Stimulated activated CD8-positive, alpha-beta memory T cell treated with anti-CD3 and anti-CD28 coated beads, Interleukin-4, amount 100 ng/mL, for 4 hours (primary cell): ENCODE results near the gene CXCL14.

Experiments
- DNase-seq, 2 donors: peaks; one replicate each; pipeline ENCODE4 v3.0.0-alpha.2; 2020; ENCODE audit warnings: low read depth in 2 of 2, low spot score in 1 of 2

CXCL14 gene

GRCh38 chr5:135596788-135597187 lies 18.0 kb upstream of the CXCL14 start:
- no peak for DNase-seq

GRCh38 chr5:135596157-135596763 lies 17.5 kb upstream of the CXCL14 start:
- DNase-seq = no peak

GRCh38 chr5:135594416-135594960 lies 15.7 kb upstream of the CXCL14 start:
- no peak for DNase-seq

GRCh38 chr5:135593886-135594285 lies 15.1 kb upstream of the CXCL14 start:
- no peak for DNase-seq

GRCh38 chr5:135593141-135593540 lies 14.3 kb upstream of the CXCL14 start:
- no peak for DNase-seq

GRCh38 chr5:135592312-135593045 lies 13.7 kb upstream of the CXCL14 start:
- no peak for DNase-seq

GRCh38 chr5:135591277-135591676 lies 12.5 kb upstream of the CXCL14 start:
- no peak for DNase-seq

GRCh38 chr5:135589152-135589551 lies 10.4 kb upstream of the CXCL14 start:
- no peak for DNase-seq

GRCh38 chr5:135587721-135588663 lies 9.2 kb upstream of the CXCL14 start:
- DNase-seq = no peak

GRCh38 chr5:135584918-135585317 lies 6.1 kb upstream of the CXCL14 start:
- DNase-seq = no peak

- DNase-seq = no peak
These were observed 5.5 kb upstream of the CXCL14 start for GRCh38 chr5:135584276-135584675.

- no peak for DNase-seq
These were observed 3.4 kb upstream of the CXCL14 start for GRCh38 chr5:135582099-135582781.

GRCh38 chr5:135578305-135578684 lies 496 bp downstream of the CXCL14 start:
- DNase-seq = no peak

- no peak for DNase-seq
These were observed 1.4 kb downstream of the CXCL14 start for GRCh38 chr5:135577421-135577820.

GRCh38 chr5:135576075-135576599 lies 2.7 kb downstream of the CXCL14 start:
- DNase-seq = no peak

GRCh38 chr5:135574493-135574892 lies 4.3 kb downstream of the CXCL14 start:
- no peak for DNase-seq

GRCh38 chr5:135571902-135572301 lies 6.9 kb downstream of the CXCL14 start:
- no peak for DNase-seq

- DNase-seq = no peak
These were observed 7.7 kb downstream of the CXCL14 start for GRCh38 chr5:135571066-135571609.

GRCh38 chr5:135570453-135570764 lies 8.4 kb downstream of the CXCL14 start:
- DNase-seq = no peak

GRCh38 chr5:135569755-135570452 lies 8.9 kb downstream of the CXCL14 start:
- DNase-seq = no peak
